Memory B cell (primary cell): ENCODE measurements around the gene RUNX2.

Experiments used
- ATAC-seq: fragments of 150-1000 bp; cut with Tn5 transposase; 2 replicates; pipeline ENCODE4 v1.10.0; 2021; ENCODE audit warnings: low read depth, mild to moderate bottlenecking, moderate library complexity
- DNase-seq, 2 donors: peaks; one replicate each; pipeline ENCODE4 v3.0.0; 2022; ENCODE audit warnings: low spot score in 2 of 2
- H3K27ac Mint-ChIP-seq: one replicate; pipeline ENCODE4 v1.8.0; 2022; ENCODE audit warnings: mild to moderate bottlenecking, moderate library complexity, mixed read lengths
- H3K27me3 Mint-ChIP-seq: one replicate; pipeline ENCODE4 v1.8.0; 2022; ENCODE audit warnings: mixed read lengths
- H3K36me3 Mint-ChIP-seq: one replicate; pipeline ENCODE4 v1.8.0; 2022; ENCODE audit warnings: mild to moderate bottlenecking, mixed read lengths
- H3K4me1 Mint-ChIP-seq: one replicate; pipeline ENCODE4 v1.8.0; 2022; ENCODE audit warnings: mixed read lengths
- H3K4me3 Mint-ChIP-seq: one replicate; pipeline ENCODE4 v1.8.0; 2022; ENCODE audit warnings: mild to moderate bottlenecking, moderate library complexity, mixed read lengths
- H3K9me3 Mint-ChIP-seq: one replicate; pipeline ENCODE4 v1.8.0; 2022; ENCODE audit warnings: mixed read lengths

Gene RUNX2

GRCh38 chr6:45514454-45515230 lies 186.5 kb downstream of the RUNX2 start:
- Mint-ChIP-seq H3K4me3 (no peak overlapping the region), H3K4me1 (peaks cover 12% of the 10 kb centered on the region), H3K9me3 (no peaks in the 10 kb centered on the region), H3K36me3 (no peaks in the 10 kb centered on the region), H3K27ac (no peak overlapping the region), H3K27me3 (no peaks in the 10 kb centered on the region)
- DNase-seq (no peak), ATAC-seq (no peak)

- Mint-ChIP-seq H3K4me1 (peaks cover 12% of the 10 kb centered on the region), H3K9me3 (no peaks in the 10 kb centered on the region), H3K27ac (no peak overlapping the region), H3K27me3 (no peaks in the 10 kb centered on the region), H3K4me3 (no peak overlapping the region), H3K36me3 (no peaks in the 10 kb centered on the region)
- DNase-seq, result no peak
- ATAC-seq, result no peak
These were observed 190.0 kb downstream of the RUNX2 start for GRCh38 chr6:45518013-45518720.

- no peaks in the 10 kb centered on the region for H3K9me3 Mint-ChIP-seq
- DNase-seq (no peak), ATAC-seq (no peak)
- H3K4me3 Mint-ChIP-seq, result no peak overlapping the region
- no peaks in the 10 kb centered on the region for H3K4me1 Mint-ChIP-seq
- no peaks in the 10 kb centered on the region for H3K36me3 Mint-ChIP-seq
- H3K27me3 Mint-ChIP-seq, result no peaks in the 10 kb centered on the region
- no peak overlapping the region for H3K27ac Mint-ChIP-seq
These were observed 193.1 kb downstream of the RUNX2 start for GRCh38 chr6:45521226-45521625.

GRCh38 chr6:45522486-45522885 lies 194.4 kb downstream of the RUNX2 start:
- H3K9me3 Mint-ChIP-seq, result no peaks in the 10 kb centered on the region
- H3K27me3 Mint-ChIP-seq, result no peaks in the 10 kb centered on the region
- no peak for DNase-seq
- no peak overlapping the region for H3K4me3 Mint-ChIP-seq
- ATAC-seq, result no peak
- no peaks in the 10 kb centered on the region for H3K36me3 Mint-ChIP-seq
- no peaks in the 10 kb centered on the region for H3K4me1 Mint-ChIP-seq
- H3K27ac Mint-ChIP-seq, result no peak overlapping the region

GRCh38 chr6:45527210-45527609 lies 199.1 kb downstream of the RUNX2 start:
- peaks cover 2% of the 10 kb centered on the region for H3K27me3 Mint-ChIP-seq
- H3K9me3 Mint-ChIP-seq, result no peaks in the 10 kb centered on the region
- no peak overlapping the region for H3K4me3 Mint-ChIP-seq
- H3K27ac Mint-ChIP-seq, result no peak overlapping the region
- ATAC-seq, result no peak
- H3K36me3 Mint-ChIP-seq, result no peaks in the 10 kb centered on the region
- no peak for DNase-seq
- no peaks in the 10 kb centered on the region for H3K4me1 Mint-ChIP-seq

GRCh38 chr6:45531999-45532595 lies 204.0 kb downstream of the RUNX2 start:
- Mint-ChIP-seq H3K27me3 (peaks cover 2% of the 10 kb centered on the region), H3K36me3 (no peaks in the 10 kb centered on the region), H3K4me1 (no peaks in the 10 kb centered on the region), H3K27ac (no peak overlapping the region), H3K9me3 (no peaks in the 10 kb centered on the region), H3K4me3 (no peak overlapping the region)
- DNase-seq, result no peak
- ATAC-seq, result no peak

GRCh38 chr6:45532721-45533210 lies 204.6 kb downstream of the RUNX2 start:
- Mint-ChIP-seq H3K4me3 (no peak overlapping the region), H3K36me3 (no peaks in the 10 kb centered on the region), H3K27ac (no peak overlapping the region), H3K4me1 (no peaks in the 10 kb centered on the region), H3K9me3 (no peaks in the 10 kb centered on the region), H3K27me3 (peaks cover 2% of the 10 kb centered on the region)
- no peak for ATAC-seq
- DNase-seq, result no peak

- Mint-ChIP-seq H3K27ac (no peak overlapping the region), H3K27me3 (no peaks in the 10 kb centered on the region)
- no peak for DNase-seq
These were observed 205.3 kb downstream of the RUNX2 start for GRCh38 chr6:45533386-45533785.

GRCh38 chr6:45535933-45536332 lies 207.8 kb downstream of the RUNX2 start:
- DNase-seq, result no peak
- Mint-ChIP-seq H3K36me3 (no peaks in the 10 kb centered on the region), H3K9me3 (no peaks in the 10 kb centered on the region)

More at GRCh38 chr6:45533386-45533785, 205.3 kb downstream of the RUNX2 start:
- H3K36me3 Mint-ChIP-seq, result no peaks in the 10 kb centered on the region
- no peaks in the 10 kb centered on the region for H3K9me3 Mint-ChIP-seq
- H3K4me3 Mint-ChIP-seq, result no peak overlapping the region
- no peaks in the 10 kb centered on the region for H3K4me1 Mint-ChIP-seq
- ATAC-seq, result no peak

GRCh38 chr6:45537539-45537938 lies 209.4 kb downstream of the RUNX2 start:
- Mint-ChIP-seq H3K9me3 (no peaks in the 10 kb centered on the region), H3K36me3 (no peaks in the 10 kb centered on the region), H3K27me3 (no peaks in the 10 kb centered on the region), H3K4me1 (no peaks in the 10 kb centered on the region), H3K4me3 (no peak overlapping the region), H3K27ac (no peak overlapping the region)
- DNase-seq, result no peak
- ATAC-seq, result no peak

More at GRCh38 chr6:45535933-45536332, 207.8 kb downstream of the RUNX2 start:
- H3K4me3 Mint-ChIP-seq, result no peak overlapping the region
- ATAC-seq, result no peak
- no peaks in the 10 kb centered on the region for H3K27me3 Mint-ChIP-seq
- H3K4me1 Mint-ChIP-seq, result no peaks in the 10 kb centered on the region
- no peak overlapping the region for H3K27ac Mint-ChIP-seq

GRCh38 chr6:45538641-45539547 lies 210.8 kb downstream of the RUNX2 start:
- ATAC-seq (no peak), DNase-seq (no peak)
- no peaks in the 10 kb centered on the region for H3K27me3 Mint-ChIP-seq
- no peak overlapping the region for H3K4me3 Mint-ChIP-seq
- H3K9me3 Mint-ChIP-seq, result no peaks in the 10 kb centered on the region
- H3K36me3 Mint-ChIP-seq, result no peaks in the 10 kb centered on the region
- H3K4me1 Mint-ChIP-seq, result no peaks in the 10 kb centered on the region
- no peak overlapping the region for H3K27ac Mint-ChIP-seq

- Mint-ChIP-seq H3K36me3 (no peaks in the 10 kb centered on the region), H3K27me3 (no peaks in the 10 kb centered on the region), H3K27ac (no peak overlapping the region), H3K4me1 (no peaks in the 10 kb centered on the region), H3K4me3 (no peak overlapping the region), H3K9me3 (no peaks in the 10 kb centered on the region)
- DNase-seq (no peak), ATAC-seq (no peak)
These were observed 212.3 kb downstream of the RUNX2 start for GRCh38 chr6:45540375-45540920.

- Mint-ChIP-seq H3K9me3 (no peaks in the 10 kb centered on the region), H3K4me1 (no peaks in the 10 kb centered on the region), H3K27me3 (no peaks in the 10 kb centered on the region), H3K36me3 (no peaks in the 10 kb centered on the region), H3K27ac (no peak overlapping the region), H3K4me3 (no peak overlapping the region)
- ATAC-seq (no peak), DNase-seq (no peak)
These were observed 213.8 kb downstream of the RUNX2 start for GRCh38 chr6:45541934-45542333.
